ENCODE measurements around the gene ILF2.
"Not testable (repeated sequence)": the region's sequence is repeated elsewhere in the genome, so short reads cannot be mapped to it uniquely, and the experiment has no call there.

Gene ILF2

GRCh38 chr1:153679337-153680119 lies 8.7 kb upstream of the ILF2 start:
- no peak for DNase-seq (ENCODE audit: low read depth in 3 of 3, low spot score in 1 of 3)

- DNase-seq (ENCODE audit: low read depth in 3 of 3, low spot score in 1 of 3): no peak
These were observed 7.9 kb upstream of the ILF2 start, which contains the start of gene NPR1 for GRCh38 chr1:153678519-153679336. Gene NPR1 (plus strand): TSS chr1:153678688. CDS start chr1:153679109, 421 bp downstream.

- peak in 2 of 3 donors; percentile 19 to 26 for DNase-seq (ENCODE audit: low read depth in 3 of 3, low spot score in 1 of 3)
These were observed 7.1 kb upstream of the ILF2 start for GRCh38 chr1:153677718-153678518.

GRCh38 chr1:153673511-153673910 lies 2.7 kb upstream of the ILF2 start:
- DNase-seq (ENCODE audit: low read depth in 3 of 3, low spot score in 1 of 3): no peak

GRCh38 chr1:153671628-153672353 lies 998 bp upstream of the ILF2 start:
- DNase-seq (ENCODE audit: low read depth in 3 of 3, low spot score in 1 of 3): peak in 1 of 3 donors; percentile 29

- peak in 1 of 3 donors; percentile 30 for DNase-seq (ENCODE audit: low read depth in 3 of 3, low spot score in 1 of 3)
These were observed 435 bp downstream of the ILF2 start for GRCh38 chr1:153670257-153670858.

GRCh38 chr1:153669606-153670005 lies 1.2 kb downstream of the ILF2 start:
- DNase-seq (ENCODE audit: low read depth in 3 of 3, low spot score in 1 of 3): no peak

- not testable (repeated sequence) for DNase-seq (ENCODE audit: low read depth in 3 of 3, low spot score in 1 of 3)
These were observed 2.1 kb downstream of the ILF2 start for GRCh38 chr1:153668672-153669071.

- DNase-seq (ENCODE audit: low read depth in 3 of 3, low spot score in 1 of 3): no peak
These were observed 3.4 kb downstream of the ILF2 start for GRCh38 chr1:153667439-153667838.

GRCh38 chr1:153663211-153663610 lies 7.6 kb downstream of the ILF2 start:
- no peak for DNase-seq (ENCODE audit: low read depth in 3 of 3, low spot score in 1 of 3)

GRCh38 chr1:153662269-153662668 lies 8.5 kb downstream of the ILF2 start:
- DNase-seq (ENCODE audit: low read depth in 3 of 3, low spot score in 1 of 3): no peak

- DNase-seq (ENCODE audit: low read depth in 3 of 3, low spot score in 1 of 3): no peak
These were observed 9.6 kb downstream of the ILF2 start for GRCh38 chr1:153661111-153661708.

GRCh38 chr1:153659656-153660055 lies 11.1 kb downstream of the ILF2 start:
- no peak for DNase-seq (ENCODE audit: low read depth in 3 of 3, low spot score in 1 of 3)

- DNase-seq (ENCODE audit: low read depth in 3 of 3, low spot score in 1 of 3): no peak
These were observed 11.6 kb downstream of the ILF2 start for GRCh38 chr1:153659175-153659534.

- peak; percentile 62 to 80 (median 73) for DNase-seq (ENCODE audit: low read depth in 3 of 3, low spot score in 1 of 3)
These were observed 12.2 kb downstream of the ILF2 start, which contains the start of gene SNAPIN for GRCh38 chr1:153658400-153659174. Gene SNAPIN (plus strand): TSS chr1:153658703. CDS start chr1:153658744, 41 bp downstream.

- DNase-seq (ENCODE audit: low read depth in 3 of 3, low spot score in 1 of 3): no peak
These were observed 15.5 kb downstream of the ILF2 start for GRCh38 chr1:153655333-153655732.

- no peak for DNase-seq (ENCODE audit: low read depth in 3 of 3, low spot score in 1 of 3)
These were observed 17.8 kb downstream of the ILF2 start for GRCh38 chr1:153652805-153653500.

GRCh38 chr1:153651771-153652170 lies 19.0 kb downstream of the ILF2 start:
- DNase-seq (ENCODE audit: low read depth in 3 of 3, low spot score in 1 of 3): no peak

All from stimulated activated CD4-positive, alpha-beta T cell treated with anti-CD3 and anti-CD28 coated beads, TNF-alpha, amount 100 ng/mL, for 1 hour (primary cell).